Effector CD8-positive, alpha-beta T cell (primary cell): ENCODE data around the gene TCAIM.

Experiments used
- DNase-seq: peaks from one replicate; lab custom pipeline; 2025; lab: John Stamatoyannopoulos, UW
- total RNA-seq, 4 experiments: gene quantifications; one replicate each; lab custom pipeline; 2026; lab: John Stamatoyannopoulos, UW

TCAIM gene
- 17.0 to 19.8 (median 18.7) reads per million in 4 experiments for total RNA-seq

GRCh38 chr3:44338010-44338827, at the start of gene TCAIM:
Gene TCAIM (plus strand): TSS chr3:44338766. CDS start chr3:44354783, 16,017 bp downstream.
- DNase-seq = peak; percentile 97

GRCh38 chr3:44289882-44290462, 48.6 kb upstream of the TCAIM start:
- no peak for DNase-seq

GRCh38 chr3:44292276-44292675, 46.3 kb upstream of the TCAIM start:
- DNase-seq = no peak

GRCh38 chr3:44292947-44293346, 45.6 kb upstream of the TCAIM start:
- no peak for DNase-seq

- DNase-seq = no peak
Measured at GRCh38 chr3:44297255-44297654, 41.3 kb upstream of the TCAIM start.

- no peak for DNase-seq
Measured at GRCh38 chr3:44301746-44302145, 36.8 kb upstream of the TCAIM start.

GRCh38 chr3:44309500-44309899, 29.1 kb upstream of the TCAIM start:
- no peak for DNase-seq

- DNase-seq = no peak
Measured at GRCh38 chr3:44318891-44319311, 19.7 kb upstream of the TCAIM start.

- no peak for DNase-seq
Measured at GRCh38 chr3:44321335-44321734, 17.2 kb upstream of the TCAIM start.

GRCh38 chr3:44323341-44323955, 15.1 kb upstream of the TCAIM start:
- DNase-seq = peak; percentile 6

- no peak for DNase-seq
Measured at GRCh38 chr3:44324584-44324983, 14.0 kb upstream of the TCAIM start.

GRCh38 chr3:44326019-44326418, 12.5 kb upstream of the TCAIM start:
- DNase-seq = no peak

- no peak for DNase-seq
Measured at GRCh38 chr3:44326515-44326914, 12.1 kb upstream of the TCAIM start.

GRCh38 chr3:44329946-44330345, 8.6 kb upstream of the TCAIM start:
- DNase-seq = no peak

GRCh38 chr3:44330444-44330843, 8.1 kb upstream of the TCAIM start:
- DNase-seq = no peak

GRCh38 chr3:44334326-44334725, 4.2 kb upstream of the TCAIM start:
- DNase-seq = no peak

- no peak for DNase-seq
Measured at GRCh38 chr3:44337248-44337785, 1.2 kb upstream of the TCAIM start.

GRCh38 chr3:44338828-44339127, 212 bp downstream of the TCAIM start:
- no peak for DNase-seq

GRCh38 chr3:44339181-44340057, 853 bp downstream of the TCAIM start:
- DNase-seq = no peak

GRCh38 chr3:44340058-44340395, 1.5 kb downstream of the TCAIM start:
- DNase-seq = no peak

- DNase-seq = no peak
Measured at GRCh38 chr3:44342176-44342790, 3.7 kb downstream of the TCAIM start.

- no peak for DNase-seq
Measured at GRCh38 chr3:44343421-44343820, 4.9 kb downstream of the TCAIM start.
